ENCODE results near the gene ALG14.

Gene ALG14

GRCh38 chr1:95012389-95012788 lies 60.4 kb downstream of the ALG14 start:
- no peak overlapping the region for H3K9ac ChIP-seq (ENCODE audit: low read length)
- H3K79me2 ChIP-seq (ENCODE audit: low read length), result no peaks in the 10 kb centered on the region
- no peak overlapping the region for H2AFZ ChIP-seq (ENCODE audit: low read depth, low read length)
- H3K36me3 ChIP-seq (replicated peaks; ENCODE audit: low read depth, low read length), result no peaks in the 10 kb centered on the region
- H3K27me3 ChIP-seq (ENCODE audit: low read depth, low read length), result no peaks in the 10 kb centered on the region
- no peak overlapping the region for H3K27ac ChIP-seq (ENCODE audit: low read length)
- H4K20me1 ChIP-seq (ENCODE audit: insufficient read depth, low read length), result no peaks in the 10 kb centered on the region
- no peak overlapping the region for H3K4me2 ChIP-seq (ENCODE audit: low read length)
- no peak overlapping the region for H3K4me3 ChIP-seq (ENCODE audit: low read length)
- no peaks in the 10 kb centered on the region for H3K9me3 ChIP-seq (ENCODE audit: insufficient read depth, low read length)
- H3K4me1 ChIP-seq (ENCODE audit: low read length), result no peaks in the 10 kb centered on the region
- no peak for TF ChIP-seq CTCF (IDR thresholded peaks at IDR 0.05; ENCODE audit: low read depth, low read length)
- no peak for TF ChIP-seq EZH2phosphoT487 (IDR thresholded peaks at IDR 0.05; ENCODE audit: low read depth)

- Histone ChIP-seq H3K27ac (ENCODE audit: low read length) (no peak overlapping the region), H3K9ac (ENCODE audit: low read length) (no peak overlapping the region), H3K4me2 (ENCODE audit: low read length) (no peak overlapping the region), H3K4me3 (ENCODE audit: low read length) (no peak overlapping the region), H2AFZ (ENCODE audit: low read depth, low read length) (no peak overlapping the region), H3K79me2 (ENCODE audit: low read length) (no peaks in the 10 kb centered on the region), H3K4me1 (ENCODE audit: low read length) (no peaks in the 10 kb centered on the region), H3K27me3 (ENCODE audit: low read depth, low read length) (no peaks in the 10 kb centered on the region), H3K36me3 (replicated peaks; ENCODE audit: low read depth, low read length) (no peaks in the 10 kb centered on the region), H3K9me3 (ENCODE audit: insufficient read depth, low read length) (no peaks in the 10 kb centered on the region), H4K20me1 (ENCODE audit: insufficient read depth, low read length) (no peaks in the 10 kb centered on the region)
- TF ChIP-seq EZH2phosphoT487 (IDR thresholded peaks at IDR 0.05; ENCODE audit: low read depth), result no peak
- TF ChIP-seq CTCF (IDR thresholded peaks at IDR 0.05; ENCODE audit: low read depth, low read length), result no peak
Observed at GRCh38 chr1:95010158-95010557, 62.6 kb downstream of the ALG14 start.

GRCh38 chr1:95007687-95008086 lies 65.1 kb downstream of the ALG14 start:
- no peaks in the 10 kb centered on the region for H4K20me1 ChIP-seq (ENCODE audit: insufficient read depth, low read length)
- H3K9ac ChIP-seq (ENCODE audit: low read length), result no peak overlapping the region
- no peaks in the 10 kb centered on the region for H3K36me3 ChIP-seq (replicated peaks; ENCODE audit: low read depth, low read length)
- H3K27me3 ChIP-seq (ENCODE audit: low read depth, low read length), result no peaks in the 10 kb centered on the region
- H3K27ac ChIP-seq (ENCODE audit: low read length), result no peak overlapping the region
- H3K9me3 ChIP-seq (ENCODE audit: insufficient read depth, low read length), result no peaks in the 10 kb centered on the region
- TF ChIP-seq EZH2phosphoT487 (IDR thresholded peaks at IDR 0.05; ENCODE audit: low read depth), result no peak
- no peak for TF ChIP-seq CTCF (IDR thresholded peaks at IDR 0.05; ENCODE audit: low read depth, low read length)
- H3K4me3 ChIP-seq (ENCODE audit: low read length), result no peak overlapping the region
- H3K4me2 ChIP-seq (ENCODE audit: low read length), result no peak overlapping the region
- H3K4me1 ChIP-seq (ENCODE audit: low read length), result peaks cover 7% of the 10 kb centered on the region
- H2AFZ ChIP-seq (ENCODE audit: low read depth, low read length), result no peak overlapping the region
- H3K79me2 ChIP-seq (ENCODE audit: low read length), result no peaks in the 10 kb centered on the region

GRCh38 chr1:95006681-95007080 lies 66.1 kb downstream of the ALG14 start:
- Histone ChIP-seq H3K27ac (ENCODE audit: low read length) (no peak overlapping the region), H3K36me3 (replicated peaks; ENCODE audit: low read depth, low read length) (no peaks in the 10 kb centered on the region), H3K27me3 (ENCODE audit: low read depth, low read length) (no peaks in the 10 kb centered on the region), H3K4me2 (ENCODE audit: low read length) (no peak overlapping the region), H4K20me1 (ENCODE audit: insufficient read depth, low read length) (no peaks in the 10 kb centered on the region), H3K9me3 (ENCODE audit: insufficient read depth, low read length) (no peaks in the 10 kb centered on the region), H3K4me3 (ENCODE audit: low read length) (no peak overlapping the region), H3K4me1 (ENCODE audit: low read length) (peaks cover 7% of the 10 kb centered on the region), H2AFZ (ENCODE audit: low read depth, low read length) (no peak overlapping the region), H3K79me2 (ENCODE audit: low read length) (no peaks in the 10 kb centered on the region), H3K9ac (ENCODE audit: low read length) (no peak overlapping the region)
- TF ChIP-seq EZH2phosphoT487 (IDR thresholded peaks at IDR 0.05; ENCODE audit: low read depth) (no peak), CTCF (IDR thresholded peaks at IDR 0.05; ENCODE audit: low read depth, low read length) (no peak)
